Hepatocyte (in vitro differentiated cells): ENCODE data around the gene ANK2.

Experiments
- EZH2 ChIP-seq: fragments of 200-600 bp; sonication (generic); IDR thresholded peaks from 2 replicates; pipeline ENCODE4 v1.6.1; 2016; ENCODE audit warnings: antibody characterized with exemption, mild to moderate bottlenecking, borderline replicate concordance
- EZH2phosphoT487 ChIP-seq: fragments of 200-600 bp; sonication (generic); IDR thresholded peaks from one replicate; pipeline ENCODE4 v1.6.1; 2018; ENCODE audit warnings: antibody characterized with exemption, mild to moderate bottlenecking, low read depth, moderate library complexity; ENCODE audit not compliant: unreplicated experiment, severe bottlenecking
- TF ChIP-seq, protein P1 (sequence below): fragments of 200-600 bp; sonication (generic); IDR thresholded peaks from 2 replicates; pipeline ENCODE4 v1.5.1; 2016; ENCODE audit warnings: antibody characterized with exemption, mild to moderate bottlenecking; ENCODE audit not compliant: poor library complexity

DNA sequence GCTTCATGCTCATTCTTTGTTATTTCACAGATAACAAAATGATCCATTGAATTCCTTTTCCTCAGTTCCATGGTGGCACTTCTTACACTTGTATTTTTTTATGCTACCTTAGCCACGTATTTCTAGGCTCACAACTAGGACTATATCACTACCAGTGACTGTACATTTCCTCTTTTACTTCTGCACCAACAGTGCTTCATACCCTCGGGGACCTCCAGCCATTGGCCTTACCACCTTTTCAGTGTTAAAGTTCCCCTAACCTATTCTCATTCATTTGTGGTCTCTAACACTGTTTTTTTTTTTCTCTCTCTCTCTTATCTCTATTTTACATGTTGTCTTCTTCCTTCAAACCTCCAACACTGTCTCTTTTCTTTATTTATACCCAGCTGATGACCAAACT lies 315.9 kb downstream of the ANK2 start:
- TF ChIP-seq, protein P1, sequence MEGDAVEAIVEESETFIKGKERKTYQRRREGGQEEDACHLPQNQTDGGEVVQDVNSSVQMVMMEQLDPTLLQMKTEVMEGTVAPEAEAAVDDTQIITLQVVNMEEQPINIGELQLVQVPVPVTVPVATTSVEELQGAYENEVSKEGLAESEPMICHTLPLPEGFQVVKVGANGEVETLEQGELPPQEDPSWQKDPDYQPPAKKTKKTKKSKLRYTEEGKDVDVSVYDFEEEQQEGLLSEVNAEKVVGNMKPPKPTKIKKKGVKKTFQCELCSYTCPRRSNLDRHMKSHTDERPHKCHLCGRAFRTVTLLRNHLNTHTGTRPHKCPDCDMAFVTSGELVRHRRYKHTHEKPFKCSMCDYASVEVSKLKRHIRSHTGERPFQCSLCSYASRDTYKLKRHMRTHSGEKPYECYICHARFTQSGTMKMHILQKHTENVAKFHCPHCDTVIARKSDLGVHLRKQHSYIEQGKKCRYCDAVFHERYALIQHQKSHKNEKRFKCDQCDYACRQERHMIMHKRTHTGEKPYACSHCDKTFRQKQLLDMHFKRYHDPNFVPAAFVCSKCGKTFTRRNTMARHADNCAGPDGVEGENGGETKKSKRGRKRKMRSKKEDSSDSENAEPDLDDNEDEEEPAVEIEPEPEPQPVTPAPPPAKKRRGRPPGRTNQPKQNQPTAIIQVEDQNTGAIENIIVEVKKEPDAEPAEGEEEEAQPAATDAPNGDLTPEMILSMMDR = no peak
- TF ChIP-seq EZH2 = no peak
- no peak for TF ChIP-seq EZH2phosphoT487
